RWPE1 (cell line): ENCODE measurements around the gene MAP1B.

Source experiments
- CTCF ChIA-PET: fragments of 350-600 bp; sonication (Branson Sonifier 250); formaldehyde crosslinking; extraction: SDS; loops from one replicate; lab custom pipeline; 2021; lab: Yijun Ruan, JAX
- POLR2A ChIA-PET: fragments of 400-600 bp; formaldehyde crosslinking; extraction: SDS; loops from one replicate; lab custom pipeline; 2020; ENCODE audit warnings: antibody characterized with exemption; ENCODE audit not compliant: low non-redundant PET; lab: Yijun Ruan, JAX
- DNase-seq: peaks from one replicate; pipeline ENCODE4 v3.0.0; 2012; ENCODE audit warnings: low spot score
- H3K27ac ChIP-seq: fragments of 450-650 bp; 2 replicates; pipeline ENCODE4 v1.5.1; 2017
- CTCF ChIP-seq: fragments of 450-650 bp; conservative IDR thresholded peaks from 2 replicates; pipeline ENCODE4 v1.5.1; 2017; ENCODE audit warnings: low read depth, mild to moderate bottlenecking

MAP1B gene

GRCh38 chr5:72145348-72145747 is 38.1 kb downstream of the MAP1B start:
- POLR2A ChIA-PET: no interaction called here
- CTCF ChIA-PET: interaction anchor here (0.6 kb wide), 1 partner anchor 163 kb away, joined by 3 read pairs; no protein-coding TSS in a partner anchor
- TF ChIP-seq CTCF: no peak
- no peak for DNase-seq
- no peak overlapping the region for H3K27ac ChIP-seq

GRCh38 chr5:72146056-72146455 is 38.8 kb downstream of the MAP1B start:
- H3K27ac ChIP-seq: no peak overlapping the region
- ChIA-PET POLR2A (no interaction called here), CTCF (no interaction called here)
- no peak for TF ChIP-seq CTCF
- DNase-seq: no peak

- no peak for TF ChIP-seq CTCF
- DNase-seq: no peak
- ChIA-PET POLR2A (no interaction called here), CTCF (no interaction called here)
- no peak overlapping the region for H3K27ac ChIP-seq
Measured at GRCh38 chr5:72147569-72147968, 40.3 kb downstream of the MAP1B start.

- H3K27ac ChIP-seq: no peak overlapping the region
- ChIA-PET POLR2A (no interaction called here), CTCF (interaction anchor here (0.6 to 1.5 kb wide), 3 partner anchors 24 to 97 kb away, joined by 3 read pairs; no protein-coding TSS in a partner anchor)
- DNase-seq: no peak
- no peak; the same call in 1 of the 2 replicates for TF ChIP-seq CTCF
Measured at GRCh38 chr5:72149742-72150141, 42.5 kb downstream of the MAP1B start.

GRCh38 chr5:72151169-72151568 is 43.9 kb downstream of the MAP1B start:
- no peak for DNase-seq
- H3K27ac ChIP-seq: peak overlapping the region; percentile 46
- ChIA-PET CTCF (no interaction called here), POLR2A (no interaction called here)
- TF ChIP-seq CTCF: no peak

- ChIA-PET POLR2A (no interaction called here), CTCF (no interaction called here)
- H3K27ac ChIP-seq: no peak overlapping the region
- TF ChIP-seq CTCF: no peak
- DNase-seq: no peak
Measured at GRCh38 chr5:72151646-72152045, 44.4 kb downstream of the MAP1B start.
